T follicular helper cell (primary cell): ENCODE data around the gene SLC13A5.
A peak's percentile ranks its signal among the peaks of the same experiment; 100 is the strongest.
"Not testable (repeated sequence)": the region's sequence is repeated elsewhere in the genome, so short reads cannot be mapped to it uniquely, and the experiment has no call there.

ENCODE experiments used
- DNase-seq: peaks from one replicate; pipeline ENCODE4 v3.0.0-alpha.2; 2020; ENCODE audit warnings: low read depth
- total RNA-seq, 2 experiments: gene quantifications; one replicate each; lab custom pipeline; 2026; lab: John Stamatoyannopoulos, UW

Gene SLC13A5
- total RNA-seq: 0 reads per million in 2 experiments

DNA sequence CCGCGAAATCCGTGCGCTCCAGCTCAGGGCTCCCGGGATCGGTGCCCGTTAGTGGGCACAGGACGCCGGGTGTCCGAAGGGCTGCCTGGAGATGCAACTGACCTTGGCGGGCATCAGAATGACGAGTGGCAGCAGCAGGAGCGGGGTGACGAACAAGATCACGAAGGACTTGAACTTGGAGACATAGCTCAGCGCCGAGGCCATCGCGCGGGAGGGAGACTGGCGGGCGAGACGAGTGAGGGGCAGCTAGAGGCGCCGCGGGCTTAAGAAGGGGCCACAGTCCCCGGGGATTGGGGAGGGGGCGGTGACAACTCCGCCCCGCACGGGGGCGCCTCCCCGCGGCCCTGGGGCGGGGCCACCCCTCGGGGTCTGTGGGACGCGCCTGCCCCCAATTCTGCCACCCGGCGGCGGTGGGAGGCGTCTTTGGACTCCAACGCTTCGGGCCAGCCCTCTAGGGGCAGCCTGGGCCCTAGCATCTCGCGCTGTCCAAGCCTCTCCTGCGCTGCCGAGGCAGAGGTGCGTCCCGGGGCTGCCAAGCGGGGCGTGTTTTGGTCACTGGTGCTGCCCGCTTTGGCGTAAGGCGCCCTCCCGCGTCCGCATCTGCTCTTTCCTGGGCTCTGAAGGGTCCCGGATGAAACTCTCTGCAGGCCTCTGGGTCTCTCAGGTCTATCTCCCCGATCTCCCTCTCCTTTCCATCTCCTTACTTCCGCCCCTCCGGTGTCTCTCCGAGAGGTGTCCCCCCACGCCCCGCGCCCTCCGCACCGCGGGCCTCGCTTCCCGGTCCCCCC lies at the start of gene SLC13A5:
TSS of gene SLC13A5 (minus strand) at position 240 of the 788 bp plus-strand sequence. CDS start at position 204, 36 bp downstream.
- DNase-seq: no peak

DNA sequence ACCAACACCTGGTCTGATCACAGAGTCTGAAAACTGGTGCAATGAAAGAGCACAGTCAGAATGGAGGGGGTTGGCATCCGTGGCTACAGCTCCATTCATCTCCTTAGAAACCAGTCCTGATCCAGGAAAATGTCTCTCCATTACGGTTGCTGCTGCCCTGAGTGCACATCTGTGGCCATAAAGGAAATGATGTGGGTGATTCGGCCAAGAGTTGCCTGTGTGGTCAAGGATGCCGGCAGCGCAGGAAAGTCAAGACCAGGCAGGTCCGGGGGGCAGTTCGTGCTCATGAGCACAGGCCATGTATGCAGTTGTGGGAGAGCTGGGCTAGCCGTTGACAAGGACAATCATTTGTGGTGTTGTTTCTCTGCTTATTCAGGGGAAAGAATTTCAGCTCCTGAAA lies 48.6 kb upstream of the SLC13A5 start:
- no peak for DNase-seq

GRCh38 chr17:6757747-6758146 lies 44.6 kb upstream of the SLC13A5 start:
- DNase-seq: no peak

DNA sequence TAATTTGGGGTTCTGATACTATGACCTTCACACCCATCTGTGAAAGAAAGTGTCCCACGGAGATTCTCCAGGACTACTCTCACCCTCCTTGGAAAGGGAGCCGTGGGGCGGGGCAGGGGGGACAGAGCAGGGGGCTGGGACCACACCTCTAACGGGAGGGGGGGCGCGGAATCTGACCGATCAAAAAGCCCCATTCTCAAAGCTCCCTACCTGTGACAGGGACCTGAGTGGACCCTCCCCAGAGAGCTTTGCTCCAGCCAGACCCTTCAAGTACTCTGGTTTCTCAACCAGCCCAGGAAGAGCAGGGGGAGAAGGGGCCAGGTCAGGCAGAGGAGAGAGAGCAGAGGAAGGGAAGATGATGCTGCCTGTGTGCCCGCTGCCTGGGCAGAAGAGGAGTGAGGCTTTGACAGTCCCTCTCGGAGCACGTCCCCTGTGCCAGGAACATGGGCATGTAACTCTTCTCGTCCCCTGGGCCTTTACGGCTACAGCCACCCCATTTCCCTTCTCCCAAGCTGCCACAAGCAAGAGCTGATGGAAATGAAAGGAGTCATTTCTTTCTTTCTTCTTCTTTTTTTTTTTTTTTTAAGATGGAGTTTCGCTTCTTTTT lies 43.4 kb upstream of the SLC13A5 start:
- no peak for DNase-seq

- peak; percentile 13 for DNase-seq
These were observed 42.6 kb upstream of the SLC13A5 start, which contains the start of gene XAF1 for GRCh38 chr17:6755731-6756184. XAF1 (plus strand) TSS chr17:6756046; CDS start chr17:6756079, 33 bp downstream.

GRCh38 chr17:6755281-6755680 lies 42.1 kb upstream of the SLC13A5 start:
- no peak for DNase-seq

- DNase-seq: no peak
These were observed 40.4 kb upstream of the SLC13A5 start for GRCh38 chr17:6753546-6753945.

- DNase-seq: no peak
These were observed 39.9 kb upstream of the SLC13A5 start for GRCh38 chr17:6753006-6753445.

DNA sequence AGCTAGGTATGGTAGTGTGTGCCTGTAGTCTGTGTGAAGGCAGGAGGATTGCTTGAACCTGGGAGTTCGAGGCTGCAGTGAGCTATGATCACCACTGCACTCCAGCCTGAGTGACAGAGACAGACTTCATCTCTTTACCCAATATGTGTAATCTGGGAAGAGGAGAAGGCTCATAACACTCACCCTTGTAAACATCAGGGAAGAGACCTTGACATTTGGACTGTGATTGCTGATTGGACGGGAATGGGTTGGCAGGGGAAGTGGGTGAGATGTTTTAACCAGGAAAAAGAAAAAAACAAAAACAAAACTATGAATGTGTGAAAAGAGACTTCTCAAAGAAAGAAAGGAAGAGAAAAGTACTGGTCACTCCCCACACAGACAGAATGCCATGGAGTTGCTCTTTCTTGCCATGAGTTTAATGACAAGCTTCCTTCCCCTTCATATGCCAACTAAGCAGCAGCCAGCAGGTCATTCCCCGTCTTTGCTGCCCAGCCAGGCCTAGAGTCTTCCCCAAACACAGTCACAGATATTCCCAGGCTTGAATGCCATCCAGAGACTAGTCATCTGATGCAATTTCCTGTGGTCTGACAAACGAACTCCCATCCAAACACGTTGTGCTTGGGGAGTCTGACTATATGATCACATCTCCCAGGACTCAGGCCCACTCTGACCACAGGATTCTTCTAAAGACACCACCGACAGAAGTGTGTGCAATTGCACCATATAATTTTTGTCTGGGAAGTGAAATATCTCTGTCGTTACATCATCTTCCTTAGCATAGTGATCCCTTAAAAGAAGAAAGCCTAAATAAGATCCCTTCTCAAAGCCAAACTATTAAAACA lies 39.1 kb upstream of the SLC13A5 start:
- no peak for DNase-seq

- DNase-seq: no peak
These were observed 36.4 kb upstream of the SLC13A5 start for GRCh38 chr17:6749519-6749918.

- DNase-seq: no peak
These were observed 35.4 kb upstream of the SLC13A5 start for GRCh38 chr17:6748617-6749016.

- not testable (repeated sequence) for DNase-seq
These were observed 33.5 kb upstream of the SLC13A5 start for GRCh38 chr17:6746665-6747064.

- DNase-seq: no peak
These were observed 16.4 kb upstream of the SLC13A5 start for GRCh38 chr17:6729531-6729930.

DNA sequence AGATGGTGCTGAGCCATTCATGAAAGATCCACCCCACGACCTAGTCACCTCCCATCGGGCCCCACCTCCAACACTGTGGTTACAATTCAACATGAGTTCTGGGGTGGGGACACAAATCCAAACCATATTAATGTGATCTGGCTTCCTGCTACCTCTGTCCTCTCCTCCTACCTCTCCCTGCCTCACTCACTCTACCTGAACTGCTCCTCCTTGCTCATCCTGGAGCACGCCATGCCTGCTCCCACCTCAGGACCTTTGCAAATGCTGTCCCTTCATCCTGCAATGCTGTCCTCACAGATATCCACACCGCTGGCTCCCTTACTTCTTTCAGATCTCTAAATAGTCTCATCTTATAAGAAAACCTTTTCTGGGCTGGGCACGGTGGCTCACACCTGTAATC lies 10.8 kb upstream of the SLC13A5 start:
- DNase-seq: no peak

DNA sequence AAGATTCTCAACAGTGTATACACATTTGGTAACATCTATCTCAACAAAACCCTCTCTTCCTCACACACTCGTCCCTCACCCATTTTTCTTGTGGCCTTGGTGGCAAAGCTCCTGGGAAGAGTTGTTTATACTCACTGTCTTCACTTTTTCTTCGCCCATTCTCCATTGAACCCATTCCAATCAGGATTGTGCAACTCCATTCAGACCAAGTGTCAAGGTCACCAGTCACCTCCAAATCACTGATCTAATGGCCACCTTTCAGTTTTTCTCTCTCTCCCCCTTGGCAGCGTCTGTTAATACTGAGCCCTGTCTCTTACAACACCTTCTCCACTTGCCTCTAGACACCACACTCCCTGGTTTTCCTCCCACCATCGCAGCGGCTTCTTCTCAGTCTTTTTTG lies 8.6 kb upstream of the SLC13A5 start:
- no peak for DNase-seq

DNA sequence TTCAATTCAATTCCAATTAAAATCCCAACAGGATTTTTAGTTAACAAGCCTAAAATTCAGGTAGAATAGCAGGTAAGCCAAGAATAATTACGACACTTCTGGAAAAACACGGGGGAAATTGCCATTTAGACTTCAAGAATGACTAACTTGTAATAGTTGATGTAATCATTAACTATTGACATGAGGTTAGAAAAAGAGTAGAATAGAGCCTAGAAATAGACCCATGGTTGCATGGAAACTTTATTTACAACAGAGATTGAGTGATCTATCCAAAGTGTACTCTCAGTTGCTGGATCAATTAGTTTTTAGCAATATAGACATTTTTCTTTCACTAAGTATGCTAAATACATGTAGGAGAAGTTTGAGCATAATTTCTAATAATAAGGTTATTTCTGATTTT lies 3.6 kb upstream of the SLC13A5 start:
- no peak for DNase-seq

DNA sequence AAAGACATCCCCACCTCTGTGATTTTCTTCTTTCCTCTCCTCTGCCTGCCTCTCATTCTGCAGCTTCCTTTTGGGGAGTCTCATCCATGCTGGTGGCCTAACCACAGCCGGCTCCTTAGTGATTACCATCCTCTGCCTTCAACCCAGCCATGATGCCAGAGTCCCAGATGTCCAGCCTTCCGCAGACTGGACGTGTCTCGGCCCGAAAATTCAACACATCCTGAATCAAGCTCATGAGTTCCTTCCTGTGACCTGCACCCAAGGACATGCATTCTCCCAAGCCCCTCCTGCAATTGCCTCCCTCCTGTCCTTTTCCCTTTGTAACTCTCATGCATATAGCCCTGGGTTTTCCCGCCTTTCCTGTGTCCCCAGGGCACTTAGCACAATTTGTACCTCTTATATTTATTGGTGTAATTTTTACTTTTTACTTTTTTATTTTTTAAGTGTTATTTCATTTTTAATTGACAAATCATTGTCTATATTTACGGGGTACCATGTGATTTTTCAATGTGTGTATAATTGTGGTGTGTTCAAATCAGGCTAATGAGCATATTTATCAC lies 1.2 kb upstream of the SLC13A5 start:
- no peak for DNase-seq

DNA sequence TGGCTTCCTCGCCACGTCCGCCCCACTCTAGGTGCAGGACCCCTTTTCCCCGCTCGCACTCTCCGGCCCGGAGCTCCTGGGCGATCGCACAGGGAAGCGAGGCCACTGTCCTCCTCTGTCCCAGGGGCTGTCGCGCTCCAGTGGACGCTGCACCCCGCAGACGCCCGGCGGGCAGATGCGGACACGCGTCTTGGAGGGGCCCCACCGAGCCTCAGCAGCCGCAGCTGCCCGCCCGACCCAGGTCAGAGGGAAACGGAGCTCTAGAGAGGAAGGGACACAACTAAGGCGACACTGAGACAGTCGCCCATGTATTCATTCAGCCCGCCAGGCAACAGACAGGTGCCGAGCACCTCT lies 726 bp upstream of the SLC13A5 start:
- no peak for DNase-seq

DNA sequence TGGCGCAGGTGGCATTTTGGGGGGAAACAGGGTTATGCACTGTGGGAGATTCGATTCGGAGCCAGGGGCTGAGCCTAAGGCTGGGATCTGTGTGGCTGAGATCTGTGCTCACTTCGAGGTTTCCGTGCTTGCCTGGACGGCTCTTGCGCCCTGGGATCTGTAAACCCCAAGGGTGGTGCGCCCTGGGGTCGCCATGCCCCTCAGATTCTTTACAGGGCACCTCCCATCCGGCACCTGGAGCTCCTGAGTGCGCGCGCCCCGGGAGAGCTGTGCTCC lies 377 bp downstream of the SLC13A5 start:
- no peak for DNase-seq

DNA sequence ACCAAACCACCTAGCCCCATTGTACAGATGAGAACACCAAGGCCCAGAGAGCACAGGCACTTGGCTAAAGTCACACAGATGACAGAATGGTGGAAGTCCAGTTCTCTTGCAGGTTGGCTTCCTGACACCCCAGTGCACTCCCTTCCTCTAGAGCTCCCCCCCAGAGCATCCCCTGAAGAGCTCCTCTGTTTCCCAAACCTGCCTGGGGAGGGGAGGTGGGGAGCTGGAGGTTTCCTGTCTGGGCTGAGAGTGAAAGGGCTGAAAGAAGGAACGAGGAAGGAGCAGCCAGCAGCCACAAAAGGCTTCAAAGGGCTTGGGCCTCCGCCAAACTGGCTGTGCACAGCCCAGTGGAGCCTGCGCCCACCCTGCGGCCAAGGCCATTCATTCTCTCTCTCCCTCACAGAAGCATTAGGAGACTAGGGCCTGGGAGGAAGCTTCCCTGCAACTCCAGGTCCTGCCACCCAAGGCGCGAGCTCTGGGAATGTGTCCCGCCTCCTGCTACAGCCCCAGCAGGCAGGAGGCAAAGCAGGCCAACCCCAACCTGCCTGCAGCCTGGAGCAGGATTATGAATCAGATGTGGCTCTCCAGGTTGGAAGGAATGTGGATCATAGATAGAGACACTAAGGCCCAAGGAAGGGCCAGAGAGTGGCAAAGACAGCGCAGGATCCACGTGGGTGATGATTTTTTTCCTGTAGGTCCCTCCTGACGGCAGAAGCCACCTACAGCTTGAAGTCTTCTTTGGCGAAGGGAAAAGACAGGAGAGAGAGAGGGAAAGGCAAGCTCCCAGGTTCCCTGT lies 913 bp downstream of the SLC13A5 start:
- no peak for DNase-seq

- DNase-seq: no peak
These were observed 1.5 kb downstream of the SLC13A5 start for GRCh38 chr17:6711681-6712057.
